Activated CD8-positive, alpha-beta memory T cell treated with anti-CD3 and anti-CD28 coated beads, Interleukin-2, amount 50 U/mL, for 24 hours (primary cell): Measurements from ENCODE around the gene FRMPD1.
"Not testable (repeated sequence)": the region's sequence is repeated elsewhere in the genome, so short reads cannot be mapped to it uniquely, and the experiment has no call there.

Experiments
- DNase-seq: peaks from one replicate; pipeline ENCODE4 v3.0.0-alpha.2; 2020; ENCODE audit errors: extremely low read depth

The FRMPD1 gene

DNA sequence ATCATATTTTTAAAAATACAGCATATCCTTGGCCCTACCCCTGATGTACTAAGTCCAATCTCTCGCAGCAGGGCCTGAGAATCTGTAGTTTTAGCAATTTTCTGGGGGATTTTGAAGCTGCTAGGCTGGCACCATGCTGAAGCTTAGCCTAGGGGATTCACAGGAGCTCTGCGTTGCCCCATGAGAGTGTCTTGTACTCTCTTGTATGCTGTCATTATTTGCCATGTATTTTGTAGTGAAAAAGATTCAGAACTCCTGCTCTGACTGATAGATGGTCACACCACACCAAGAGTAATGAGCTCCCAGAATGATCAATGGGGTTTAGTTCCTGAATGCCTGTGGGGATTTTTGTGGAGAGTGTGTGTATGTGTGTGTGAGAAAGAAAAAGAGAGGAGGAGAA is 82.2 kb downstream of the FRMPD1 start:
- no peak for DNase-seq

GRCh38 chr9:37739222-37739621 is 88.5 kb downstream of the FRMPD1 start:
- DNase-seq, result no peak

GRCh38 chr9:37740128-37740527 is 89.4 kb downstream of the FRMPD1 start:
- no peak for DNase-seq

- DNase-seq, result no peak
These were observed 90.0 kb downstream of the FRMPD1 start for GRCh38 chr9:37740631-37741328.

- DNase-seq, result no peak
These were observed 95.2 kb downstream of the FRMPD1 start for GRCh38 chr9:37745970-37746369.

DNA sequence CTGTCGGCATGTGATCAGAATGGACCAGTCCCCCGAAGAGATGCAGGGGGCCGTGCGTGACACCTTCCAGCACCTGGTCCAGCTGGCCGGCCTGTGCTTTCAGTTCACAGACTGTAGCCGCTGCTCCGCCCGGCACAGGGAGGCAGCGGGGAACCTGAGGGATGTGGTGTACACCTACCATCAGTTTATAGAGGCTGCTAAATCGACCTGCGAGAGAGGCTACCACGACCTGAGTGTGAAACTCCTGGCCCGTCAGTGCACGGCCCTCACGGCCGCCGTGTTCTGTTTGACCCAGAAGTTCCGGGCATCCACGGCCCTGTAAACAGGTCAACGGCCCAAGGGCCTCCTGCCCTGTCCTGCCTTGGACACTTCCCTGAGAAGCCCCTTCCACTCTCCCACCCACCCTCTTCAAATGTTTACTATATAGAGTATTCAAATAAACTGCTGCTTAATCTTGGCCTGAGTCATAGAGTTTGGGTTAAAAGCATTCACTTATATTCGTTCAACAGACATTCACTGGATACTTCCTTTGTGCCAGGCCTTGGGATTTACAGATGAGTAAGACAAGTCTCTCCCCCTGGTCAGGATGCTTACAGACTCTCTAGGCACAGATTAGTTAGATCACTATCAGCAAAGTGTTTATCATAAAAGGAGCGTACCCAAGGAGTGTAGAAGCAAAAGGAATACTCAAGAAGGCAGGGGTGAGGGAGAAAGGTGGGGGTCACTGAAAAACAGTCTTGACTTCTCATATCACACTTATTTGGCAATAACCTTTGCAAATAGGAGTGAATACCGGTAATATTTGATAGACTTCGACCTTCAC is 95.9 kb downstream of the FRMPD1 start:
- DNase-seq, result no peak

DNA sequence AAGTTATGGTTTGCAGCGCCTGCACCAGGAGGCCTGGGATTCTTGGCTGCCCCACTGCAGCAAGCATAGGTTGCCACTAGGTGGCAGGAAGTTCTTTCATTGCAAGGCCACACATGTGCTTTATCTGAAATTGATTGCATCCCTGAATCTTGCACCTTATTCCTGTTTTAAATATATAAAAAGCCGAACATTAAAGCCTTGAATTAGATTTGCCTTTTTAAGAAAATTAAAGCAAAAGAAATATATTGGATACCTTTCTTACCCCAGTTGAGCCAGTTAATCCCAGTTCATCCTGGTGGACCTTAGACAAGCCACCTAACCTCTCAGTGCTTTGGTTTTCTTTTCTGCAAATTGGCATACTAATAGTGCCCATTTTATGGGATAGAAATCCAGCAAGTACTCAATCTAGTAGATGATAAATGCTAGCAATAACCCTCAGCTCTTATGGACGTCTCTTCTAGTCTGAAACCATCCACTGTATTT is 96.6 kb downstream of the FRMPD1 start:
- DNase-seq, result peak; percentile 17

DNA sequence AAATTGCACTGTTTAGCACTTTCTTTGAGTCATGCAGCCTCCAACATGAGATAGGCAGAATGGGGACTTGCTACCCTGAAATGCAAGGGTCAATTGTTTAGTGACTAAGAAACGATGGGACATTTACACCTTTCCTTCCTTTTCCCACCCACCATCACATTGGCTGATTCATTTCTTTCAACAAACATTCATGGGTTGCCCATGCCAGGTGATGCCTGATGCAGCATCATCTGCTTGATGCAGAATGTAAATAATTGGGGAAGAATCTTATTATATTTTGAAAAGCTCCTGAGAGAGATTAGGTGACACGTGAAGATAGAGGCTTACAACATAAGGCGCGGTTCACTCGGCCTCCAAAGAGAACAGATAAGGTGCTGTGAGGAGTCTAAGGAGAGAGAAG is 98.4 kb downstream of the FRMPD1 start:
- DNase-seq, result no peak

DNA sequence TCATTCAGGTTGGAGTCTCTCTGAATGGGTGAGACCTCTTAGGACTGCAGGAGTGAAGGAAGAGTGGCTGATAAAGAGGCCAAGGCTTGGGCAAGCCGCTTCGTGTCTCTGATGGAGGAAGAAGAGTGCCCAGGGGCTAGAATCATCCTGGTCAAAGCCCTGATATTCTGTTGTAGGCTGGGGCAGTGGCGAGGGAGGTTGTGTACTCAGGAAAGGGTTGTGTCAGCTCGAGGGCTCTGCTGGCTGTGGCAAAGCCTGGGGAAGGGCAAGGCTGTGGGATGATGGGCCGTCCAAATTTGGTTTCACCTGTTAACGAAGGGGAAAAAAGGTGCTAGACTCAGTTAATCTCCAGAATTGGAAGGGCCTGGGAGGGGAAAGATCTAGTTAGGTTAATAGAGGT is 100.4 kb downstream of the FRMPD1 start:
- DNase-seq, result no peak

GRCh38 chr9:37751704-37752103 is 101.0 kb downstream of the FRMPD1 start:
- DNase-seq, result not testable (repeated sequence)

DNA sequence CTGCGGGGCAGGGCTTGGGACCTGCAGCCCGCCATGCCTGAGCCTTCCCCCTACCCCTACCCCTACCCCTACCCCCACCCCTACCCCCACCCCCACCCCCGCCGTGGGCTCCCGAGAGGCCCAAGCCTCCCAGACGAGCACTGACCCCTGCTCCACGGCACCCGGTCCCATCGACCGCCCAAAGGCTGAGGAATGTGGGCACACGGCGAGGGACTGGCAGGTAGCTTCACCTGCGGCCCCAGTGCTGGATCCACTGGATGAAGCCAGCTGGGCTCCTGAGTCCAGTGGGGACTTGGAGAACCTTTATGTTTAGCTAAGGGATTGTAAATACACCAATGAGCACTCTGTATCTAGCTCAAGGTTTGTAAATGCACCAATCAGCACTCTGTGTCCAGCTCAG is 101.4 kb downstream of the FRMPD1 start:
- not testable (repeated sequence) for DNase-seq

- no peak for DNase-seq
These were observed 102.1 kb downstream of the FRMPD1 start for GRCh38 chr9:37752642-37753488.

DNA sequence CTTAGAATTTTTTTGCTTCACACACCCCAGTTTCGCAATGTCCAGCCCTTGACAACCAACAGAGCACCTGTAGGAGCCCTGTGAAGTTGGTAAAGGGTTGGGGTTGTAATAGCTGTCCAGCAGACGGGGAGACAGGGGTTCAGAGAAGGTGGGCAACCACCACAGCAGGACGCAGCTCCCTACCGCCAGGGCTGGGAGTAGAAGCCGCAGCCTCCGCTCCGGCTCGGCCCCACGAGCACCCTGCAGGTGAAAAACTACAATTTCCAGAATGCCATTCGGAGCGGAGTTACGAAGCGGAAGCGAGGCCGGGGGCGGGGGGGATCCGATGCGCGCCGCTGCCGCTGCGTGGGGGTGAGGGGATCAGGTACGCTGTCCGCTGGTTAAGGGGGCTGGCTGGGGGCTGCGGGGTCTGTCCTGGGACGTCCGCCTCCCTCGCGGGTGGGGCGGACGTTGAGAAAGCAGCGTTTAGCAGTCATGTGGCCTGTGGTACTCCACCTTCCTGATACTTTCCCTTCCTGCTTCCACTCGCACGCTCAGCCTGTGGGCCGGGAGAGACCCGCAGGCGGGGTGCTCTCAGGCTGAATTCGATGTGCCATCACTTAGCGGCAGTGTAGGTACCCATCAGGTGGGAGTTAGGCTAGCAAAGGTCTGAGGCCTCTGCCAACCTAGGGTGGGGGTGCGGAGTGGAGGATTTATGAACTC is 102.9 kb downstream of the FRMPD1 start, which contains the start of gene TRMT10B:
Gene TRMT10B, plus strand, starts transcription at position 317 of the 702 bp plus-strand sequence. CDS start 8,127 bp downstream, outside the sequence.
- DNase-seq, result peak; percentile 34

DNA sequence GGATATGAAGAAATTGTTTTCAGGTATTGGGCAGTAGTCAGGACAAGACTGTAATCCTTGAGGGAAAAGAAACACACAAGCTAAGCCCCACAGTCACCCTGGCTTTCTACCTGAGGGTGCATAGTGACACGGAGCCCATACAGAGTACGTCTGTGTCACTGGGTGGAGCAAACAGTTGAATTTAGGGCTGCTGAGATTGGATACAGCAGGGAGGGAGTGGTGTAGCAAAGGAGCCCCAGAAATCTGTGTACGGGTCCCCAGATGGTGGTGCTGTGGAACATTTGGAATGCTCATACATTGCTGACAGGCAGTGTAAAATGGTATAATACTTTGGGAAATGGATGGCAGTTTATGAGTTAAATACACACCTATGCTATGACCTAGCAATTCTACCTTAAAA is 108.0 kb downstream of the FRMPD1 start:
- DNase-seq, result no peak

- no peak for DNase-seq
These were observed 109.8 kb downstream of the FRMPD1 start for GRCh38 chr9:37760416-37761161.

DNA sequence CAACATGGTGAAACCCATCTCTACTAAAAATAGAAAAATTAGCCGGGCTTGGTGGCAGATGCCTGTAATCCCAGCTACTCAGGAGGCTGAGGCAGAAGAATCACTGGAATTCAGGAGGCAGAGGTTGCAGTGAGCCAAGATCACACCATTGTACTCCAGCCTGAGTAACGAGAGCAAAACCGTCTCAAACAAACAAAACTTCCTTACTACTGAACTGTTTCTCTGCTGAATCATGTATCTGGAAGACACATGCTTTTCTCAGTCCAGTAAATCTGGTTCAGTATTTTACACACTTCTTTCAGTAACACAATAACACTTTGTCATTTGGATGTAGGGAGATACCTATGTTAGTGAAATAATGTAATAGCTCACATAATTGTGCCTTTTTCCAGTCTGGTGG is 110.8 kb downstream of the FRMPD1 start:
- no peak for DNase-seq

DNA sequence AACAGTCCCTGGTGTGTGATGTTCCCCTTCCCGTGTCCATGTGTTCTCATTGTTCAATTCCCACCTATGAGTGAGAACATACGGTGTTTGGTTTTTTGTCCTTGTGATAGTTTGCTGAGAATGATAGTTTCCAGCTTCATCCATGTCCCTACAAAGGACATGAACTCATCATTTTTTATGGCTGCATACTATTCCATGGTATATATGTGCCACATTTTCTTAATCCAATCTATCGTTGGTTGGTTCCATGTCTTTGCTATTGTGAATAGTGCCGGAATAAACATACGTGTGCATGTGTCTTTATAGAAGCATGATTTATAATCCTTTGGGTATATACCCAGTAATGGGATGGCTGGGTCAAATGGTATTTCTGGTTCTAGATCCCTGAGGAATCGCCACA is 114.5 kb downstream of the FRMPD1 start:
- not testable (repeated sequence) for DNase-seq

GRCh38 chr9:37769306-37769705 is 118.6 kb downstream of the FRMPD1 start:
- DNase-seq, result no peak

DNA sequence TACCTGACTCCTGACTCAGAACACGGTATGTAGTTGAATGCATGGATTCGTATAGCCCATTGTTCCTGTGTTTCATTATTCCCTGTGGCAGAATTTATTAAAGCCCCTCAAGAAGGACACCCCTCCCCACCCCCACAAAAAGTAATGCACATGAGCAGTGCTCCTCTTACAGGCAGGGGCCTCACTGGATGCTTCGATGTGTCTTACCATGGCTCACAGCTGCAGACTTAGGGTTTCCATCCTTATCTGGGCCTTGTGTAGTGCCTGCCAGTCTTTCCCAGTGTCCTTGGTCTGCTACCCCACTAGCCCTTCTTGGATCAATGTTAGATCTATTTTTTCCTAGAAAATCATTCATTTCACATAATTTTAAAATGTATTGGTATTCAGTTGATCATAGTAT is 119.2 kb downstream of the FRMPD1 start:
- DNase-seq, result no peak

- DNase-seq, result no peak
These were observed 124.6 kb downstream of the FRMPD1 start for GRCh38 chr9:37775216-37775919.
